BLaER1 (cell line): Measurements from ENCODE around the gene CLSTN1.
"Not testable (repeated sequence)": the region's sequence is repeated elsewhere in the genome, so short reads cannot be mapped to it uniquely, and the experiment has no call there.

Experiments used
- H3K27ac ChIP-seq: shearing (Covaris generic); formaldehyde crosslinking; 2 replicates; pipeline ENCODE4 v1.8.1; 2022
- H3K27me3 ChIP-seq: shearing (Covaris generic); formaldehyde crosslinking; 2 replicates; pipeline ENCODE4 v1.8.1; 2022
- H3K36me3 ChIP-seq: shearing (Covaris generic); formaldehyde crosslinking; 2 replicates; pipeline ENCODE4 v1.8.1; 2022
- H3K4me1 ChIP-seq: shearing (Covaris generic); formaldehyde crosslinking; 2 replicates; pipeline ENCODE4 v1.8.1; 2022
- H3K4me2 ChIP-seq: shearing (Covaris generic); formaldehyde crosslinking; 2 replicates; pipeline ENCODE4 v1.8.1; 2022
- H3K4me3 ChIP-seq: shearing (Covaris generic); formaldehyde crosslinking; 2 replicates; pipeline ENCODE4 v1.8.1; 2022
- H3K9ac ChIP-seq: shearing (Covaris generic); formaldehyde crosslinking; 2 replicates; pipeline ENCODE4 v1.8.1; 2022
- H3K9me3 ChIP-seq: shearing (Covaris generic); formaldehyde crosslinking; 2 replicates; pipeline ENCODE4 v1.8.1; 2022
- H4K20me1 ChIP-seq: shearing (Covaris generic); formaldehyde crosslinking; 2 replicates; pipeline ENCODE4 v1.8.1; 2022
- Cebpa-rat ChIP-seq: shearing (Covaris generic); IDR thresholded peaks from 2 replicates; pipeline ENCODE4 v1.8.1; 2022

Gene CLSTN1

GRCh38 chr1:9821710-9822109, 2.1 kb downstream of the CLSTN1 start:
- Histone ChIP-seq H4K20me1 (peaks cover 44% of the 10 kb centered on the region), H3K4me2 (peak overlapping the region; percentile 91), H3K9me3 (peaks cover 18% of the 10 kb centered on the region), H3K9ac (peak overlapping the region; percentile 93), H3K36me3 (peaks cover 22% of the 10 kb centered on the region), H3K27ac (no peak overlapping the region), H3K4me3 (peak overlapping the region; percentile 99), H3K4me1 (peaks cover 43% of the 10 kb centered on the region), H3K27me3 (no peaks in the 10 kb centered on the region)
- no peak for TF ChIP-seq Cebpa-rat

- Histone ChIP-seq H3K4me3 (no peak overlapping the region), H3K27me3 (no peaks in the 10 kb centered on the region), H3K4me1 (peaks cover 47% of the 10 kb centered on the region), H3K9me3 (peaks cover 20% of the 10 kb centered on the region), H3K36me3 (peaks cover 24% of the 10 kb centered on the region), H3K4me2 (peak overlapping the region; percentile 91; the same call in 1 of the 2 replicates), H4K20me1 (peaks cover 54% of the 10 kb centered on the region), H3K9ac (no peak overlapping the region), H3K27ac (no peak overlapping the region)
- no peak for TF ChIP-seq Cebpa-rat
These were observed 3.2 kb downstream of the CLSTN1 start for GRCh38 chr1:9820521-9820920.

GRCh38 chr1:9817734-9818133, 6.0 kb downstream of the CLSTN1 start:
- no peak overlapping the region for H3K27ac ChIP-seq
- peaks cover 28% of the 10 kb centered on the region for H3K36me3 ChIP-seq
- no peak overlapping the region for H3K9ac ChIP-seq
- peaks cover 42% of the 10 kb centered on the region for H3K4me1 ChIP-seq
- peaks cover 20% of the 10 kb centered on the region for H3K9me3 ChIP-seq
- H3K4me3 ChIP-seq: no peak overlapping the region
- H4K20me1 ChIP-seq: peaks cover 78% of the 10 kb centered on the region
- H3K4me2 ChIP-seq: no peak overlapping the region
- H3K27me3 ChIP-seq: no peaks in the 10 kb centered on the region
- no peak for TF ChIP-seq Cebpa-rat

GRCh38 chr1:9816199-9816598, 7.6 kb downstream of the CLSTN1 start:
- H3K27ac ChIP-seq: no peak overlapping the region
- peaks cover 20% of the 10 kb centered on the region for H3K9me3 ChIP-seq
- peaks cover 40% of the 10 kb centered on the region for H3K4me1 ChIP-seq
- peaks cover 78% of the 10 kb centered on the region for H4K20me1 ChIP-seq
- TF ChIP-seq Cebpa-rat: no peak
- no peak overlapping the region for H3K4me2 ChIP-seq
- H3K36me3 ChIP-seq: peaks cover 32% of the 10 kb centered on the region
- no peaks in the 10 kb centered on the region for H3K27me3 ChIP-seq
- H3K9ac ChIP-seq: no peak overlapping the region
- no peak overlapping the region for H3K4me3 ChIP-seq

- Histone ChIP-seq H3K4me2 (peak overlapping the region; percentile 11), H3K27me3 (no peaks in the 10 kb centered on the region), H3K4me3 (no peak overlapping the region), H4K20me1 (peaks cover 78% of the 10 kb centered on the region), H3K36me3 (peaks cover 31% of the 10 kb centered on the region), H3K9ac (0 out of 2 replicates have a peak overlapping the region, but pooled peaks have one; percentile 25), H3K27ac (no peak overlapping the region), H3K9me3 (peaks cover 20% of the 10 kb centered on the region), H3K4me1 (peaks cover 29% of the 10 kb centered on the region)
- no peak for TF ChIP-seq Cebpa-rat
These were observed 8.6 kb downstream of the CLSTN1 start for GRCh38 chr1:9815150-9815549.

GRCh38 chr1:9814619-9815018, 9.1 kb downstream of the CLSTN1 start:
- peaks cover 75% of the 10 kb centered on the region for H4K20me1 ChIP-seq
- 0 out of 2 replicates have a peak overlapping the region, but pooled peaks have one; percentile 25 for H3K9ac ChIP-seq

GRCh38 chr1:9811239-9811966, 12.4 kb downstream of the CLSTN1 start:
- Histone ChIP-seq H3K9me3 (no peaks in the 10 kb centered on the region), H3K27me3 (no peaks in the 10 kb centered on the region), H3K27ac (no peak overlapping the region), H4K20me1 (peaks cover 97% of the 10 kb centered on the region), H3K9ac (no peak overlapping the region), H3K4me1 (peaks cover 41% of the 10 kb centered on the region), H3K4me2 (no peak overlapping the region), H3K4me3 (no peak overlapping the region), H3K36me3 (peaks cover 34% of the 10 kb centered on the region)
- no peak for TF ChIP-seq Cebpa-rat

More at GRCh38 chr1:9814619-9815018, 9.1 kb downstream of the CLSTN1 start:
- no peak overlapping the region for H3K27ac ChIP-seq
- peak overlapping the region; percentile 11; the same call in 1 of the 2 replicates for H3K4me2 ChIP-seq
- no peaks in the 10 kb centered on the region for H3K27me3 ChIP-seq
- TF ChIP-seq Cebpa-rat: no peak
- no peak overlapping the region for H3K4me3 ChIP-seq
- H3K4me1 ChIP-seq: peaks cover 26% of the 10 kb centered on the region
- peaks cover 20% of the 10 kb centered on the region for H3K9me3 ChIP-seq
- H3K36me3 ChIP-seq: peaks cover 27% of the 10 kb centered on the region

- H3K36me3 ChIP-seq: peaks cover 34% of the 10 kb centered on the region
- H3K4me2 ChIP-seq: 0 out of 2 replicates have a peak overlapping the region, but pooled peaks have one; percentile 1
- H3K27ac ChIP-seq: no peak overlapping the region
- TF ChIP-seq Cebpa-rat: no peak
- H3K27me3 ChIP-seq: no peaks in the 10 kb centered on the region
- H3K4me1 ChIP-seq: peaks cover 47% of the 10 kb centered on the region
- no peak overlapping the region for H3K4me3 ChIP-seq
- peaks cover 98% of the 10 kb centered on the region for H4K20me1 ChIP-seq
- H3K9ac ChIP-seq: no peak overlapping the region
- H3K9me3 ChIP-seq: no peaks in the 10 kb centered on the region
These were observed 14.7 kb downstream of the CLSTN1 start for GRCh38 chr1:9809100-9809510.

- Histone ChIP-seq H3K4me2 (no peak overlapping the region), H3K27ac (no peak overlapping the region), H3K4me3 (no peak overlapping the region), H3K27me3 (no peaks in the 10 kb centered on the region), H3K36me3 (peaks cover 34% of the 10 kb centered on the region), H4K20me1 (peaks cover 98% of the 10 kb centered on the region), H3K9me3 (no peaks in the 10 kb centered on the region), H3K9ac (no peak overlapping the region), H3K4me1 (peaks cover 47% of the 10 kb centered on the region)
- no peak for TF ChIP-seq Cebpa-rat
These were observed 15.3 kb downstream of the CLSTN1 start for GRCh38 chr1:9808459-9808858.

- 0 out of 2 replicates have a peak overlapping the region, but pooled peaks have one; percentile 2 for H3K27ac ChIP-seq
- H3K4me2 ChIP-seq: no peak overlapping the region
- H3K4me1 ChIP-seq: peaks cover 45% of the 10 kb centered on the region
- H3K36me3 ChIP-seq: peaks cover 30% of the 10 kb centered on the region
- H4K20me1 ChIP-seq: peaks cover 98% of the 10 kb centered on the region
- no peak overlapping the region for H3K9ac ChIP-seq
- no peaks in the 10 kb centered on the region for H3K27me3 ChIP-seq
- H3K9me3 ChIP-seq: no peaks in the 10 kb centered on the region
- no peak for TF ChIP-seq Cebpa-rat
- no peak overlapping the region for H3K4me3 ChIP-seq
These were observed 16.2 kb downstream of the CLSTN1 start for GRCh38 chr1:9807541-9807940.

GRCh38 chr1:9805972-9806371, 17.8 kb downstream of the CLSTN1 start:
- 0 out of 2 replicates have a peak overlapping the region, but pooled peaks have one; percentile 9 for H3K4me2 ChIP-seq
- peaks cover 98% of the 10 kb centered on the region for H4K20me1 ChIP-seq
- H3K36me3 ChIP-seq: peaks cover 30% of the 10 kb centered on the region
- not testable (repeated sequence) for H3K27me3 ChIP-seq, H3K9ac ChIP-seq, H3K27ac ChIP-seq, H3K9me3 ChIP-seq, H3K4me3 ChIP-seq
- peaks cover 36% of the 10 kb centered on the region for H3K4me1 ChIP-seq
